SK-N-MC (cell line): ENCODE data around the gene ADPRM.

Source experiments
- DNase-seq: peaks from one replicate; pipeline ENCODE4 v3.0.0-alpha.2; 2011; ENCODE audit warnings: low read depth, low spot score
- H3K27ac ChIP-seq: fragments of 200-600 bp; sonication (generic); 2 replicates; pipeline ENCODE4 v1.5.1; 2016; ENCODE audit warnings: mixed run types
- H3K36me3 ChIP-seq: fragments of 200-600 bp; sonication (generic); 2 replicates; pipeline ENCODE4 v1.6.1; 2017; ENCODE audit warnings: antibody characterized with exemption, low read length, mixed read lengths; ENCODE audit not compliant: insufficient read depth
- H3K4me3 ChIP-seq: fragments of 200-600 bp; sonication (generic); 2 replicates; pipeline ENCODE4 v1.5.1; 2016
- H3K9ac ChIP-seq: fragments of 200-600 bp; sonication (generic); 2 replicates; pipeline ENCODE4 v1.8.0; 2017; ENCODE audit warnings: mixed run types, mixed read lengths; ENCODE audit not compliant: insufficient read length
- H3K9me3 ChIP-seq: fragments of 200-600 bp; sonication (generic); 2 replicates; pipeline ENCODE4 v1.6.1; 2017; ENCODE audit warnings: low read depth, mild to moderate bottlenecking, antibody characterized with exemption, low read length, moderate library complexity, mixed read lengths
- EZH2 ChIP-seq: fragments of 200-600 bp; sonication (generic); IDR thresholded peaks from one replicate; pipeline ENCODE4 v1.6.1; 2017; ENCODE audit warnings: antibody characterized with exemption
- FOXP2 ChIP-seq: optimal IDR thresholded peaks from 2 replicates; pipeline ENCODE3; 2011; ENCODE audit warnings: mild to moderate bottlenecking, moderate library complexity; ENCODE audit not compliant: insufficient read depth; ENCODE audit errors: extremely low read length, control extremely low read depth
- POLR2AphosphoS5 ChIP-seq: IDR thresholded peaks from 2 replicates; pipeline ENCODE4 v1.6.1; 2012; ENCODE audit warnings: mild to moderate bottlenecking, low read depth, low read length, borderline replicate concordance

The ADPRM gene

GRCh38 chr17:10745231-10745630 lies 47.8 kb downstream of the ADPRM start:
- Histone ChIP-seq H3K36me3 (no peaks in the 10 kb centered on the region), H3K27ac (peak overlapping the region; percentile 64), H3K9me3 (no peaks in the 10 kb centered on the region), H3K4me3 (peak overlapping the region; percentile 57; the same call in 1 of the 2 replicates), H3K9ac (no peak overlapping the region)
- TF ChIP-seq POLR2AphosphoS5, result no peak
- no peak for TF ChIP-seq EZH2
- TF ChIP-seq FOXP2, result no peak
- DNase-seq, result no peak

GRCh38 chr17:10748531-10749181 lies 51.3 kb downstream of the ADPRM start:
- no peak for DNase-seq
- no peak overlapping the region for H3K27ac ChIP-seq
- no peaks in the 10 kb centered on the region for H3K36me3 ChIP-seq
- no peaks in the 10 kb centered on the region for H3K9me3 ChIP-seq
- H3K9ac ChIP-seq, result no peak overlapping the region
- TF ChIP-seq POLR2AphosphoS5, result no peak
- TF ChIP-seq EZH2, result no peak
- TF ChIP-seq FOXP2, result no peak
- no peak overlapping the region for H3K4me3 ChIP-seq

GRCh38 chr17:10750210-10750609 lies 52.8 kb downstream of the ADPRM start:
- Histone ChIP-seq H3K4me3 (no peak overlapping the region), H3K9ac (no peak overlapping the region), H3K27ac (no peak overlapping the region), H3K9me3 (no peaks in the 10 kb centered on the region), H3K36me3 (no peaks in the 10 kb centered on the region)
- TF ChIP-seq EZH2, result no peak
- no peak for TF ChIP-seq POLR2AphosphoS5
- TF ChIP-seq FOXP2, result no peak
- DNase-seq, result no peak

GRCh38 chr17:10751563-10751962 lies 54.2 kb downstream of the ADPRM start:
- no peak overlapping the region for H3K27ac ChIP-seq
- DNase-seq, result no peak

GRCh38 chr17:10752696-10753095 lies 55.3 kb downstream of the ADPRM start:
- TF ChIP-seq POLR2AphosphoS5, result no peak
- TF ChIP-seq FOXP2, result no peak
- no peak for TF ChIP-seq EZH2
- Histone ChIP-seq H3K4me3 (no peak overlapping the region), H3K36me3 (no peaks in the 10 kb centered on the region), H3K9ac (no peak overlapping the region), H3K27ac (no peak overlapping the region), H3K9me3 (no peaks in the 10 kb centered on the region)
- DNase-seq, result no peak

More at GRCh38 chr17:10751563-10751962, 54.2 kb downstream of the ADPRM start:
- TF ChIP-seq FOXP2, result no peak
- TF ChIP-seq EZH2, result no peak
- no peak for TF ChIP-seq POLR2AphosphoS5
- Histone ChIP-seq H3K36me3 (no peaks in the 10 kb centered on the region), H3K9ac (no peak overlapping the region), H3K4me3 (no peak overlapping the region), H3K9me3 (no peaks in the 10 kb centered on the region)

GRCh38 chr17:10754109-10754508 lies 56.7 kb downstream of the ADPRM start:
- Histone ChIP-seq H3K9ac (no peak overlapping the region), H3K36me3 (no peaks in the 10 kb centered on the region), H3K4me3 (no peak overlapping the region), H3K9me3 (no peaks in the 10 kb centered on the region), H3K27ac (no peak overlapping the region)
- TF ChIP-seq POLR2AphosphoS5 (no peak), FOXP2 (no peak), EZH2 (no peak)
- no peak for DNase-seq

- H3K4me3 ChIP-seq, result no peak overlapping the region
- no peaks in the 10 kb centered on the region for H3K36me3 ChIP-seq
- H3K9me3 ChIP-seq, result no peaks in the 10 kb centered on the region
- no peak overlapping the region for H3K27ac ChIP-seq
- no peak overlapping the region for H3K9ac ChIP-seq
- DNase-seq, result no peak
- TF ChIP-seq POLR2AphosphoS5, result no peak
- TF ChIP-seq FOXP2, result no peak
- TF ChIP-seq EZH2, result no peak
Measured at GRCh38 chr17:10754861-10755591, 57.6 kb downstream of the ADPRM start.

- DNase-seq, result no peak
- Histone ChIP-seq H3K9me3 (no peaks in the 10 kb centered on the region), H3K36me3 (no peaks in the 10 kb centered on the region), H3K9ac (no peak overlapping the region), H3K4me3 (no peak overlapping the region), H3K27ac (no peak overlapping the region)
- no peak for TF ChIP-seq FOXP2
- TF ChIP-seq EZH2, result no peak
- TF ChIP-seq POLR2AphosphoS5, result no peak
Measured at GRCh38 chr17:10755592-10756127, 58.3 kb downstream of the ADPRM start.

GRCh38 chr17:10756185-10756584 lies 58.8 kb downstream of the ADPRM start:
- H3K9ac ChIP-seq, result no peak overlapping the region
- no peak overlapping the region for H3K27ac ChIP-seq
- TF ChIP-seq POLR2AphosphoS5, result no peak
- no peak for TF ChIP-seq EZH2
- TF ChIP-seq FOXP2, result no peak
- no peak overlapping the region for H3K4me3 ChIP-seq
- H3K9me3 ChIP-seq, result no peaks in the 10 kb centered on the region
- no peak for DNase-seq
- H3K36me3 ChIP-seq, result no peaks in the 10 kb centered on the region
